ENCODE measurements around the gene MANEAL.

Gene MANEAL

GRCh38 chr1:37844536-37844935 is 50.9 kb downstream of the MANEAL start:
- no peak for DNase-seq (ENCODE audit: low read depth)
- H3K4me3 ChIP-seq (ENCODE audit: low read length) = no peak overlapping the region
- no peak for TF ChIP-seq CTCF (IDR thresholded peaks at IDR 0.05; ENCODE audit: insufficient read depth, low read depth, low read length, missing control alignments)

- no peak for TF ChIP-seq CTCF (IDR thresholded peaks at IDR 0.05; ENCODE audit: insufficient read depth, low read depth, low read length, missing control alignments)
- peak; percentile 23 for DNase-seq (ENCODE audit: low read depth)
- no peak overlapping the region for H3K4me3 ChIP-seq (ENCODE audit: low read length)
Measured at GRCh38 chr1:37845049-37845646, 51.5 kb downstream of the MANEAL start.

- H3K4me3 ChIP-seq (ENCODE audit: low read length) = no peak overlapping the region
- DNase-seq (ENCODE audit: low read depth) = no peak
- no peak for TF ChIP-seq CTCF (IDR thresholded peaks at IDR 0.05; ENCODE audit: insufficient read depth, low read depth, low read length, missing control alignments)
Measured at GRCh38 chr1:37845786-37846185, 52.1 kb downstream of the MANEAL start.

- no peak for DNase-seq (ENCODE audit: low read depth)
- no peak overlapping the region for H3K4me3 ChIP-seq (ENCODE audit: low read length)
- TF ChIP-seq CTCF (IDR thresholded peaks at IDR 0.05; ENCODE audit: insufficient read depth, low read depth, low read length, missing control alignments) = no peak
Measured at GRCh38 chr1:37846647-37847339, 53.1 kb downstream of the MANEAL start.

GRCh38 chr1:37849480-37849879 is 55.8 kb downstream of the MANEAL start:
- DNase-seq (ENCODE audit: low read depth) = no peak
- no peak overlapping the region for H3K4me3 ChIP-seq (ENCODE audit: low read length)
- TF ChIP-seq CTCF (IDR thresholded peaks at IDR 0.05; ENCODE audit: insufficient read depth, low read depth, low read length, missing control alignments) = no peak

- no peak overlapping the region for H3K4me3 ChIP-seq (ENCODE audit: low read length)
- DNase-seq (ENCODE audit: low read depth) = peak; percentile 88
- no peak for TF ChIP-seq CTCF (IDR thresholded peaks at IDR 0.05; ENCODE audit: insufficient read depth, low read depth, low read length, missing control alignments)
Measured at GRCh38 chr1:37850352-37850955, 56.8 kb downstream of the MANEAL start.
